GM12801 (cell line): ENCODE data around the gene SUB1.

Experiments used
- CTCF ChIP-seq: IDR thresholded peaks from one replicate; pipeline ENCODE4 v1.5.1; 2011; ENCODE audit warnings: control low read depth; ENCODE audit not compliant: insufficient read length; ENCODE audit errors: extremely low read depth

The SUB1 gene

GRCh38 chr5:32545102-32545800, 40.1 kb upstream of the SUB1 start:
- TF ChIP-seq CTCF, result no peak

- TF ChIP-seq CTCF, result no peak
These were observed 34.2 kb upstream of the SUB1 start for GRCh38 chr5:32551194-32551593.

- TF ChIP-seq CTCF, result no peak
These were observed 33.5 kb upstream of the SUB1 start for GRCh38 chr5:32551865-32552264.

- no peak for TF ChIP-seq CTCF
These were observed 32.4 kb upstream of the SUB1 start for GRCh38 chr5:32552936-32553335.

GRCh38 chr5:32559411-32559810, 25.9 kb upstream of the SUB1 start:
- no peak for TF ChIP-seq CTCF

GRCh38 chr5:32559921-32560320, 25.4 kb upstream of the SUB1 start:
- TF ChIP-seq CTCF, result no peak

- TF ChIP-seq CTCF, result no peak
These were observed 23.3 kb upstream of the SUB1 start for GRCh38 chr5:32562056-32562455.

- no peak for TF ChIP-seq CTCF
These were observed 22.5 kb upstream of the SUB1 start for GRCh38 chr5:32562843-32563242.
